ENCODE measurements around the gene CCL8.

DNA sequence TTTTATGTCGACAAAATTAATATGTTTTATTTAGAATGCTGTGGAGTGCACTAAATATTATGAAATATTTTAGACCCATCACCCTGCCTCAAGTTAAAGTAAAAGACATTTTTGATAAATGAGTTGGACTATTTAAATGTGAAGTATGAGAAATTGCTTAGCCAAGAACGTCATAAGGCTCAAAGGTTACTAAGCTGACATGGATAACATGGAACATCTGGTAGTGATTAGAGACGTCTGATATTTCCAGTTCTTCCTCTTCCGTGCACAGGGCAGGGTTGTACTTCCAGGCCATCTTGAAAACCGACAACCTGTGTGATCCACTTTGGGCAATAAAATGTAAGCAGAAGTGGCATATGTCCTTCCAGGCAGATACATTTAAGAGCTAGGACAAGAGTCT is 7.2 kb upstream of the CCL8 start:
- TF ChIP-seq, protein P1, sequence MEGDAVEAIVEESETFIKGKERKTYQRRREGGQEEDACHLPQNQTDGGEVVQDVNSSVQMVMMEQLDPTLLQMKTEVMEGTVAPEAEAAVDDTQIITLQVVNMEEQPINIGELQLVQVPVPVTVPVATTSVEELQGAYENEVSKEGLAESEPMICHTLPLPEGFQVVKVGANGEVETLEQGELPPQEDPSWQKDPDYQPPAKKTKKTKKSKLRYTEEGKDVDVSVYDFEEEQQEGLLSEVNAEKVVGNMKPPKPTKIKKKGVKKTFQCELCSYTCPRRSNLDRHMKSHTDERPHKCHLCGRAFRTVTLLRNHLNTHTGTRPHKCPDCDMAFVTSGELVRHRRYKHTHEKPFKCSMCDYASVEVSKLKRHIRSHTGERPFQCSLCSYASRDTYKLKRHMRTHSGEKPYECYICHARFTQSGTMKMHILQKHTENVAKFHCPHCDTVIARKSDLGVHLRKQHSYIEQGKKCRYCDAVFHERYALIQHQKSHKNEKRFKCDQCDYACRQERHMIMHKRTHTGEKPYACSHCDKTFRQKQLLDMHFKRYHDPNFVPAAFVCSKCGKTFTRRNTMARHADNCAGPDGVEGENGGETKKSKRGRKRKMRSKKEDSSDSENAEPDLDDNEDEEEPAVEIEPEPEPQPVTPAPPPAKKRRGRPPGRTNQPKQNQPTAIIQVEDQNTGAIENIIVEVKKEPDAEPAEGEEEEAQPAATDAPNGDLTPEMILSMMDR (conservative IDR thresholded peaks at IDR 0.05; ENCODE audit: low read depth, low read length), result no peak
- TF ChIP-seq EZH2 (IDR thresholded peaks at IDR 0.05; ENCODE audit: borderline replicate concordance, low read depth, low read length, poor library complexity, severe bottlenecking), result no peak
